OCI-LY7 (cell line): ENCODE data around the gene ZHX3. TPM values are rescaled to one million over a fixed set of nuclear protein-coding genes. Genes with fewer than 3 reads are reported as not detected.

Experiments used
- BruUV-seq: library from RNA; stranded (reverse); fragments of 400-500 nt; replicated peaks from 2 replicates; lab custom pipeline; 2021; lab: Mats Ljungman, UMichigan
- CTCF ChIA-PET: fragments of 300-600 bp; sonication (Branson Sonifier 250); formaldehyde crosslinking; loops from one replicate; lab custom pipeline; 2022; ENCODE audit warnings: antibody characterized with exemption; ENCODE audit not compliant: unreplicated experiment; lab: Charles Lee
- POLR2A ChIA-PET: fragments of 300-600 bp; sonication (Branson Sonifier 250); formaldehyde crosslinking; loops from one replicate; lab custom pipeline; 2022; ENCODE audit warnings: antibody characterized with exemption; lab: Charles Lee
- DNase-seq: peaks from one replicate; pipeline ENCODE4 v3.0.0-alpha.2; 2015; ENCODE audit warnings: low spot score
- H2AFZ ChIP-seq: fragments of 200-600 bp; sonication (generic), shearing (Covaris generic); 2 replicates; pipeline ENCODE4 v1.6.1; 2014; ENCODE audit warnings: mild to moderate bottlenecking, antibody characterized with exemption, low read length, moderate library complexity
- H3K27ac ChIP-seq: fragments of 200-600 bp; sonication (generic); 2 replicates; pipeline ENCODE4 v1.5.1; 2014; ENCODE audit warnings: mixed run types, low read depth, mild to moderate bottlenecking, moderate library complexity, low read length, inconsistent platforms; ENCODE audit not compliant: poor library complexity, severe bottlenecking
- H3K36me3 ChIP-seq: fragments of 200-600 bp; sonication (generic); 2 replicates; pipeline ENCODE4 v1.6.1; 2014; ENCODE audit warnings: mild to moderate bottlenecking, antibody characterized with exemption, low read length, moderate library complexity, mixed read lengths; ENCODE audit not compliant: insufficient read depth
- H3K4me1 ChIP-seq: fragments of 200-600 bp; sonication (generic); 2 replicates; pipeline ENCODE4 v1.5.1; 2014; ENCODE audit warnings: mild to moderate bottlenecking, low read length; ENCODE audit not compliant: insufficient read depth, poor library complexity, severe bottlenecking
- H3K4me2 ChIP-seq: fragments of 200-600 bp; sonication (generic); 2 replicates; pipeline ENCODE4 v1.6.1; 2014; ENCODE audit warnings: mild to moderate bottlenecking, low read length
- H3K4me3 ChIP-seq: fragments of 200-600 bp; sonication (generic); 2 replicates; pipeline ENCODE4 v1.5.1; 2014; ENCODE audit warnings: mild to moderate bottlenecking, low read depth, low read length; ENCODE audit not compliant: poor library complexity, severe bottlenecking
- H3K79me2 ChIP-seq: fragments of 200-600 bp; sonication (generic); 2 replicates; pipeline ENCODE4 v1.6.1; 2016; ENCODE audit warnings: low read depth, mild to moderate bottlenecking, low read length, moderate library complexity, mixed read lengths; ENCODE audit not compliant: insufficient read depth
- H3K9me2 ChIP-seq: fragments of 200-600 bp; sonication (generic); 2 replicates; pipeline ENCODE4 v1.6.1; 2016; ENCODE audit warnings: mild to moderate bottlenecking, low read length, mixed read lengths; ENCODE audit not compliant: insufficient read depth
- H3K9me3 ChIP-seq: fragments of 200-600 bp; sonication (generic); 2 replicates; pipeline ENCODE4 v1.6.1; 2014; ENCODE audit warnings: mild to moderate bottlenecking, mixed run types, low read length, mixed read lengths
- H4K20me1 ChIP-seq: fragments of 200-600 bp; sonication (generic); 2 replicates; pipeline ENCODE4 v1.6.1; 2014; ENCODE audit warnings: mild to moderate bottlenecking, antibody characterized with exemption, low read length, moderate library complexity, mixed read lengths; ENCODE audit not compliant: insufficient read depth
- CTCF ChIP-seq: fragments of 200-600 bp; sonication (generic); conservative IDR thresholded peaks from 2 replicates; pipeline ENCODE4 v1.5.1; 2014; ENCODE audit warnings: mild to moderate bottlenecking, antibody characterized with exemption, low read length, moderate library complexity, mixed read lengths
- EZH2phosphoT487 ChIP-seq: fragments of 200-600 bp; sonication (generic); IDR thresholded peaks from 2 replicates; pipeline ENCODE4 v1.6.1; 2018; ENCODE audit warnings: low read depth, borderline replicate concordance, mild to moderate bottlenecking, mixed run types, antibody characterized with exemption, low read length, moderate library complexity, mixed read lengths
- intact Hi-C: fragments of 100-400 bp; cut with micrococcal nuclease; formaldehyde crosslinking; loops from one replicate; pipeline ENCODE4 v1.10.0; 2022; ENCODE audit not compliant: unreplicated experiment
- total RNA-seq, 2 experiments: library from RNA; depleted of rRNA in 1 of 2; stranded (reverse); fragments of >200 nt in 1 of 2; shearing (Covaris generic) in 1 of 2; gene quantifications; 2 replicates each; pipeline ENCODE4 v1.2.3, GENCODE V29; 2014 to 2022

The ZHX3 gene
- total RNA-seq, 2 experiments from 2014 or later = 5.8 to 16.9 TPM

DNA sequence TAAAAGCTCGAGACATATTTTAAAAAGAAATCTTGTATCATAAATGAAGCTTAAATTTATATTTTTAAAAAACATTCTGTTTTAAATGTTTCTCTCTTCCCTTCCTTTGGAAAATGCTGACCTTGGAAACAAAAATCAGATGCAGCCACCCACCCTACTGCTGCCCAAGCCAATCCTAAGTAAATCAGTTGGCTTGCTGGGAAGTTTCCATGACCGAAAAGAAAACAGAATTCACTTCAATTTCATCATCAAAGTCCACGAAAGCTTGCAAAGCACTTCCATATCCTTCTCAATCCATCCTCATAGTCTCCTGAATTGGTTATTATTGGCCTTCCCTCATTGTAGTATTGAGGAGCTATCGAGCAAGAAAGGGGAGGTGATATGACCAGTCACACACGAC, 100.1 kb downstream of the ZHX3 start:
- no peak for DNase-seq
- Histone ChIP-seq H3K4me3 (no peak overlapping the region), H3K4me1 (no peaks in the 10 kb centered on the region), H4K20me1 (no peaks in the 10 kb centered on the region), H3K79me2 (no peaks in the 10 kb centered on the region), H3K9me2 (no peaks in the 10 kb centered on the region), H3K4me2 (no peak overlapping the region), H3K36me3 (no peaks in the 10 kb centered on the region), H3K9me3 (no peaks in the 10 kb centered on the region), H3K27ac (no peak overlapping the region), H2AFZ (no peak overlapping the region)
- no TSS peak for BruUV-seq
- CTCF ChIA-PET = no interaction called here
- POLR2A ChIA-PET = interaction anchor here (0.6 to 1.2 kb wide), 2 partner anchors 205 to 326 kb away, joined by 3 read pairs; no protein-coding TSS in a partner anchor
- intact Hi-C loops = no loop called here
- TF ChIP-seq EZH2phosphoT487 = no peak
- no peak for TF ChIP-seq CTCF

GRCh38 chr20:41214666-41215065, 102.9 kb downstream of the ZHX3 start:
- CTCF ChIA-PET = no interaction called here
- Histone ChIP-seq H3K4me1 (no peaks in the 10 kb centered on the region), H3K27ac (no peak overlapping the region), H4K20me1 (no peaks in the 10 kb centered on the region), H2AFZ (no peak overlapping the region), H3K4me2 (no peak overlapping the region), H3K9me2 (no peaks in the 10 kb centered on the region), H3K9me3 (no peaks in the 10 kb centered on the region), H3K4me3 (no peak overlapping the region), H3K79me2 (no peaks in the 10 kb centered on the region), H3K36me3 (no peaks in the 10 kb centered on the region)
- no TSS peak for BruUV-seq
- no peak for DNase-seq
- intact Hi-C loops = no loop called here
- TF ChIP-seq EZH2phosphoT487 (no peak), CTCF (no peak)
- POLR2A ChIA-PET = no interaction called here

DNA sequence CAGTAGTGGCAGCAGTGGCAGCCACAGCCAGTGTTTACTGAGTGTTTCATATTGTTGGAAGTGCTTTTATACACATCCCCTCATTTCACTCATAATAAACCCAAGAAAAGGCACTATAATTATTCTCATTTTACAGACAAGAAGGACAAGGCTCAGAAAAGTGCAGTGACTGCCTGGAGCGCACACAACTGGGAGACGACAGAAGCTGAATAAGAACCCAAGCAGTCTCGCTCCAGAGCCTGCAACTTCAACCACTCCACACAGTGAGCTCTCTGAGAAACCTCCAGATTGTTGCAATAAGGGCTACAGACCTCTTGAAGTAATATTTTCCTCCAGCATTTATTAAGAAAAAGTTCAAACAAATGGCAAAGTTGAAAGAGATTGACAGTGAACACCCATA, 103.3 kb downstream of the ZHX3 start:
- no peaks in the 10 kb centered on the region for H3K9me2 ChIP-seq
- no peak overlapping the region for H2AFZ ChIP-seq
- DNase-seq = no peak
- no peaks in the 10 kb centered on the region for H3K36me3 ChIP-seq
- TF ChIP-seq EZH2phosphoT487 = no peak
- TF ChIP-seq CTCF = no peak
- ChIA-PET POLR2A (interaction anchor here (1.7 kb wide), 1 partner anchor 16 kb away, joined by 4 read pairs; no protein-coding TSS in a partner anchor), CTCF (no interaction called here)
- no peak overlapping the region for H3K4me2 ChIP-seq
- no peaks in the 10 kb centered on the region for H3K79me2 ChIP-seq
- H3K4me1 ChIP-seq = no peaks in the 10 kb centered on the region
- no peak overlapping the region for H3K4me3 ChIP-seq
- no TSS peak for BruUV-seq
- H3K27ac ChIP-seq = no peak overlapping the region
- no peaks in the 10 kb centered on the region for H4K20me1 ChIP-seq
- intact Hi-C loops = no loop called here
- no peaks in the 10 kb centered on the region for H3K9me3 ChIP-seq
